Neural crest cell (in vitro differentiated cells): ENCODE results near the gene DNAJC1. TPM values are rescaled to one million over a fixed set of nuclear protein-coding genes. Genes with fewer than 3 reads are reported as not detected.
A peak's percentile ranks its signal among the peaks of the same experiment; 100 is the strongest.

Experiments
- DNase-seq: peaks from one replicate; pipeline ENCODE4 v3.0.0; 2021; ENCODE audit warnings: low read depth, mixed read lengths, low spot score
- H3K27ac Mint-ChIP-seq: one replicate; pipeline ENCODE4 v1.8.0; 2021; ENCODE audit warnings: mild to moderate bottlenecking, mixed read lengths; ENCODE audit not compliant: unreplicated experiment
- H3K27me3 Mint-ChIP-seq: 2 replicates; pipeline ENCODE4 v1.8.0; 2021; ENCODE audit warnings: low read depth, mild to moderate bottlenecking, mixed read lengths
- H3K36me3 Mint-ChIP-seq: 2 replicates; pipeline ENCODE4 v1.8.0; 2021; ENCODE audit warnings: low read depth, mild to moderate bottlenecking, mixed read lengths
- H3K4me1 Mint-ChIP-seq: 2 replicates; pipeline ENCODE4 v1.8.0; 2021; ENCODE audit warnings: mixed read lengths
- H3K4me3 Mint-ChIP-seq: one replicate; pipeline ENCODE4 v1.8.0; 2021; ENCODE audit warnings: mild to moderate bottlenecking, mixed read lengths
- H3K9me3 Mint-ChIP-seq: 2 replicates; pipeline ENCODE4 v1.8.0; 2021; ENCODE audit warnings: mixed read lengths
- CTCF ChIP-seq: fragments of 200-600 bp; sonication (generic); conservative IDR thresholded peaks from 2 replicates; pipeline ENCODE4 v1.5.0; 2021; ENCODE audit warnings: antibody characterized with exemption, mild to moderate bottlenecking
- total RNA-seq: library from RNA; stranded (reverse); gene quantifications from 2 replicates; pipeline ENCODE4 v1.2.1, GENCODE V29; 2021

DNAJC1 gene
- total RNA-seq, 1 donor from 2014 or later: 34.3 TPM

DNA sequence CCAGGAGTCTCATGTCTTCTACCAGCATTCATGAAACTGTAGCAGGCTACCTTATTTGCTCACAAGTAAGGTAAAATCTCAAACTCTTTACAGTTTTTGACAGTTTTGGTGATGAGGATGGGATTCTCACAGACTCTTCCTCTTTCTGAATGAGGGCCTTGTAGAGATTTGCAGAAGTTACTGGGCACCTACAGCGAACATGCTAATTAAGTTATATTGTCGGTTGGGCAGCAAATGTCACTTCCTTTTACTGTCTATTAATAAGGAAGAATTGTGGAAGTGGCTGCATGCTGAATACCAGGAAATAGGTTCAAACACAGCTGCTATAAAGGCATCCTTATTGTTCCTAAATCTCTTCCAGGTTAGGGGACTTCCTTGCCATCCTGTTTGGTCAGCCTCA, 189.6 kb downstream of the DNAJC1 start:
- Mint-ChIP-seq H3K4me1 (peaks cover 28% of the 10 kb centered on the region), H3K9me3 (peaks cover 13% of the 10 kb centered on the region), H3K27ac (no peak overlapping the region), H3K36me3 (peaks cover 20% of the 10 kb centered on the region), H3K4me3 (no peak overlapping the region), H3K27me3 (no peaks in the 10 kb centered on the region)
- no peak for DNase-seq
- TF ChIP-seq CTCF: no peak

DNA sequence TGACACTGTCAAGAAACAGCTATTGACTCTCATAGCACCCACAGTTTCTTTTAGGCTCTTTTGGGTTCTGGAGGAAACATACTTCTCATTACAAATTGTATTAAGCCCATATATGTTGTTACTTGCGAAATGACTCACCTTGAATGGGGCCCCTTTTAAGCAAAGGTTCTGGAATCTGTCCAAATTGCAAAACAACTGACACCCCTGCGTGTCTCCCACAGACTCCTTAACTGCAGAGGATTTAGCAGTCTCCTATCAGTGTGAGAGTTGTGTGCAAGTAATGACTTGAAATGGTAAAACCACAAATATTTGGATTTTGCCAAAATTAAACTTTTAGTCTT, 192.3 kb downstream of the DNAJC1 start:
- Mint-ChIP-seq H3K27ac (no peak overlapping the region), H3K4me3 (no peak overlapping the region), H3K9me3 (peaks cover 11% of the 10 kb centered on the region), H3K4me1 (peaks cover 29% of the 10 kb centered on the region), H3K36me3 (peaks cover 13% of the 10 kb centered on the region), H3K27me3 (no peaks in the 10 kb centered on the region)
- no peak for DNase-seq
- no peak for TF ChIP-seq CTCF

- Mint-ChIP-seq H3K27me3 (no peaks in the 10 kb centered on the region), H3K9me3 (peaks cover 11% of the 10 kb centered on the region), H3K4me3 (no peak overlapping the region), H3K27ac (peak overlapping the region; percentile 35), H3K36me3 (peaks cover 13% of the 10 kb centered on the region), H3K4me1 (peaks cover 33% of the 10 kb centered on the region)
- TF ChIP-seq CTCF: no peak
- no peak for DNase-seq
Observed at GRCh38 chr10:21810582-21811244, 192.8 kb downstream of the DNAJC1 start.

GRCh38 chr10:21808550-21808949, 195.0 kb downstream of the DNAJC1 start:
- Mint-ChIP-seq H3K27ac (peak overlapping the region; percentile 86), H3K4me3 (peak overlapping the region; percentile 59)
- DNase-seq: no peak

GRCh38 chr10:21807180-21807579, 196.3 kb downstream of the DNAJC1 start:
- H3K4me1 Mint-ChIP-seq: peaks cover 53% of the 10 kb centered on the region
- H3K9me3 Mint-ChIP-seq: peaks cover 2% of the 10 kb centered on the region
- H3K4me3 Mint-ChIP-seq: peak overlapping the region; percentile 56
- no peaks in the 10 kb centered on the region for H3K27me3 Mint-ChIP-seq
- no peak for TF ChIP-seq CTCF
- no peaks in the 10 kb centered on the region for H3K36me3 Mint-ChIP-seq
- peak; percentile 36 for DNase-seq
- no peak overlapping the region for H3K27ac Mint-ChIP-seq

More at GRCh38 chr10:21808550-21808949, 195.0 kb downstream of the DNAJC1 start:
- H3K9me3 Mint-ChIP-seq: peaks cover 2% of the 10 kb centered on the region
- peaks cover 41% of the 10 kb centered on the region for H3K4me1 Mint-ChIP-seq
- H3K27me3 Mint-ChIP-seq: no peaks in the 10 kb centered on the region
- TF ChIP-seq CTCF: no peak
- H3K36me3 Mint-ChIP-seq: no peaks in the 10 kb centered on the region
